Measurements from ENCODE around the gene ZDHHC20.

DNA sequence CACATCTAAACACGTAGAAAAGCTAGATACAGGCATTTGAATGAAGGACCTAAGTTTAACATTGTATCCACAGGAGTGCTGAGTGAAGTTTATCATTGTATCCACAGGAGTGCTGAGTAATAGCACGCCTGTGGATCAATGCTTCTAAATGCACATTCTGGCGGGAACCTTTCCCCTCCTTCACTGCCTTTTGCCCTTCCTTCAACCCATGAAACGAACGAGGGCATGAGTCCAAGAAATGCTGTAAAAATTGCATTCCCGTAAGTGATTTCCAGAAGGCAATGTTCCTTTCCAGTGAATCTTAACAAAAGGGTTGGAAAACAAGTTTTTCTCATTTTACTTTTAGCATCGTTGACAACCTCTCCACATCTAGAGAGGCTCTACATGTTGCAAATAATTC lies 88.1 kb downstream of the ZDHHC20 start:
- TF ChIP-seq, protein P1, sequence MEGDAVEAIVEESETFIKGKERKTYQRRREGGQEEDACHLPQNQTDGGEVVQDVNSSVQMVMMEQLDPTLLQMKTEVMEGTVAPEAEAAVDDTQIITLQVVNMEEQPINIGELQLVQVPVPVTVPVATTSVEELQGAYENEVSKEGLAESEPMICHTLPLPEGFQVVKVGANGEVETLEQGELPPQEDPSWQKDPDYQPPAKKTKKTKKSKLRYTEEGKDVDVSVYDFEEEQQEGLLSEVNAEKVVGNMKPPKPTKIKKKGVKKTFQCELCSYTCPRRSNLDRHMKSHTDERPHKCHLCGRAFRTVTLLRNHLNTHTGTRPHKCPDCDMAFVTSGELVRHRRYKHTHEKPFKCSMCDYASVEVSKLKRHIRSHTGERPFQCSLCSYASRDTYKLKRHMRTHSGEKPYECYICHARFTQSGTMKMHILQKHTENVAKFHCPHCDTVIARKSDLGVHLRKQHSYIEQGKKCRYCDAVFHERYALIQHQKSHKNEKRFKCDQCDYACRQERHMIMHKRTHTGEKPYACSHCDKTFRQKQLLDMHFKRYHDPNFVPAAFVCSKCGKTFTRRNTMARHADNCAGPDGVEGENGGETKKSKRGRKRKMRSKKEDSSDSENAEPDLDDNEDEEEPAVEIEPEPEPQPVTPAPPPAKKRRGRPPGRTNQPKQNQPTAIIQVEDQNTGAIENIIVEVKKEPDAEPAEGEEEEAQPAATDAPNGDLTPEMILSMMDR (IDR thresholded peaks at IDR 0.05): no peak
- TF ChIP-seq TAF1 (IDR thresholded peaks at IDR 0.05; ENCODE audit: borderline replicate concordance, low read depth, low read length): no peak
- TF ChIP-seq EP300 (IDR thresholded peaks at IDR 0.05; ENCODE audit: borderline replicate concordance in 1 of 2, low read depth in 1 of 2, low read length in 1 of 2): no peak
- TF ChIP-seq, protein P2, sequence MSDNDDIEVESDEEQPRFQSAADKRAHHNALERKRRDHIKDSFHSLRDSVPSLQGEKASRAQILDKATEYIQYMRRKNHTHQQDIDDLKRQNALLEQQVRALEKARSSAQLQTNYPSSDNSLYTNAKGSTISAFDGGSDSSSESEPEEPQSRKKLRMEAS (IDR thresholded peaks at IDR 0.05; ENCODE audit: low read depth): no peak
- TF ChIP-seq MXI1 (IDR thresholded peaks at IDR 0.05; ENCODE audit: low read depth, low read length): no peak
- TF ChIP-seq ELF1 (IDR thresholded peaks at IDR 0.05): no peak
- TF ChIP-seq, protein P3, sequence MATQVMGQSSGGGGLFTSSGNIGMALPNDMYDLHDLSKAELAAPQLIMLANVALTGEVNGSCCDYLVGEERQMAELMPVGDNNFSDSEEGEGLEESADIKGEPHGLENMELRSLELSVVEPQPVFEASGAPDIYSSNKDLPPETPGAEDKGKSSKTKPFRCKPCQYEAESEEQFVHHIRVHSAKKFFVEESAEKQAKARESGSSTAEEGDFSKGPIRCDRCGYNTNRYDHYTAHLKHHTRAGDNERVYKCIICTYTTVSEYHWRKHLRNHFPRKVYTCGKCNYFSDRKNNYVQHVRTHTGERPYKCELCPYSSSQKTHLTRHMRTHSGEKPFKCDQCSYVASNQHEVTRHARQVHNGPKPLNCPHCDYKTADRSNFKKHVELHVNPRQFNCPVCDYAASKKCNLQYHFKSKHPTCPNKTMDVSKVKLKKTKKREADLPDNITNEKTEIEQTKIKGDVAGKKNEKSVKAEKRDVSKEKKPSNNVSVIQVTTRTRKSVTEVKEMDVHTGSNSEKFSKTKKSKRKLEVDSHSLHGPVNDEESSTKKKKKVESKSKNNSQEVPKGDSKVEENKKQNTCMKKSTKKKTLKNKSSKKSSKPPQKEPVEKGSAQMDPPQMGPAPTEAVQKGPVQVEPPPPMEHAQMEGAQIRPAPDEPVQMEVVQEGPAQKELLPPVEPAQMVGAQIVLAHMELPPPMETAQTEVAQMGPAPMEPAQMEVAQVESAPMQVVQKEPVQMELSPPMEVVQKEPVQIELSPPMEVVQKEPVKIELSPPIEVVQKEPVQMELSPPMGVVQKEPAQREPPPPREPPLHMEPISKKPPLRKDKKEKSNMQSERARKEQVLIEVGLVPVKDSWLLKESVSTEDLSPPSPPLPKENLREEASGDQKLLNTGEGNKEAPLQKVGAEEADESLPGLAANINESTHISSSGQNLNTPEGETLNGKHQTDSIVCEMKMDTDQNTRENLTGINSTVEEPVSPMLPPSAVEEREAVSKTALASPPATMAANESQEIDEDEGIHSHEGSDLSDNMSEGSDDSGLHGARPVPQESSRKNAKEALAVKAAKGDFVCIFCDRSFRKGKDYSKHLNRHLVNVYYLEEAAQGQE (IDR thresholded peaks at IDR 0.05; ENCODE audit: low read depth, low read length): no peak
- TF ChIP-seq TCF12 (IDR thresholded peaks at IDR 0.05): no peak
- TF ChIP-seq PBX3 (IDR thresholded peaks at IDR 0.05): no peak
- no peak for TF ChIP-seq YY1 (IDR thresholded peaks at IDR 0.05; ENCODE audit: low read depth)
- TF ChIP-seq POLR2AphosphoS5 (IDR thresholded peaks at IDR 0.05; ENCODE audit: low read depth, low read length): no peak
